Fibroblast of villous mesenchyme (primary cell): ENCODE data around the gene SLC12A8. TPM values are rescaled to one million over a fixed set of nuclear protein-coding genes. Genes with fewer than 3 reads are reported as not detected.

Experiments
- DNase-seq: peaks from one replicate; pipeline ENCODE4 v3.0.0-alpha.2; 2010; ENCODE audit warnings: low read depth
- H3K4me3 ChIP-seq: 2 replicates; pipeline ENCODE4 v1.5.1; 2011; ENCODE audit warnings: low read depth, mild to moderate bottlenecking, low read length
- total RNA-seq: library from RNA; depleted of rRNA; stranded (reverse); fragments of >200 nt; gene quantifications from 2 replicates; pipeline ENCODE4 v1.2.3, GENCODE V29; 2012
- TF ChIP-seq, protein P1 (sequence below): IDR thresholded peaks from 2 replicates; pipeline ENCODE4 v1.5.1; 2012; ENCODE audit warnings: low read depth, mild to moderate bottlenecking, low read length; ENCODE audit not compliant: insufficient read depth

The SLC12A8 gene
- total RNA-seq, 1 donor, result 37.6 TPM

DNA sequence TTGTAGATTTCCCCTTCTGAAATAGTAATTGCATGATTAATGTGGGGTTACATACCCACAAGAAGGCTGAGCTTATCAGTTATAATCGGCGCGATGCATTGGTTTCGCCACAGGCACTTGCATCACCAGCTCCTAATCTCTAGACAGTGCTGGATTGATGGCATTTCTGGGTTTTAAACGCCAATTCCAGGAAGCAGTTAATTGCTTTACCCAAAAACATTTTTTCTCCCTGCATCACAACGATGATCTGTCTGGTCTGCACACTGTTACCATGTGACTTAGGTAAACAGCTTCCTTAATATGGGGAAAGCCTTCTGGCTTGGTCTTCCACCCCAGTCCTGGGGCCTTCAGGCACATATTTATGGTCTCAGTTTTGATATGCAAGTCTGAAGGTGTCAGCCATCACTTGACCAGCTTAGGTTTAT is 86.7 kb downstream of the SLC12A8 start:
- peak; percentile 100 for DNase-seq
- no peak overlapping the region for H3K4me3 ChIP-seq
- TF ChIP-seq, protein P1, sequence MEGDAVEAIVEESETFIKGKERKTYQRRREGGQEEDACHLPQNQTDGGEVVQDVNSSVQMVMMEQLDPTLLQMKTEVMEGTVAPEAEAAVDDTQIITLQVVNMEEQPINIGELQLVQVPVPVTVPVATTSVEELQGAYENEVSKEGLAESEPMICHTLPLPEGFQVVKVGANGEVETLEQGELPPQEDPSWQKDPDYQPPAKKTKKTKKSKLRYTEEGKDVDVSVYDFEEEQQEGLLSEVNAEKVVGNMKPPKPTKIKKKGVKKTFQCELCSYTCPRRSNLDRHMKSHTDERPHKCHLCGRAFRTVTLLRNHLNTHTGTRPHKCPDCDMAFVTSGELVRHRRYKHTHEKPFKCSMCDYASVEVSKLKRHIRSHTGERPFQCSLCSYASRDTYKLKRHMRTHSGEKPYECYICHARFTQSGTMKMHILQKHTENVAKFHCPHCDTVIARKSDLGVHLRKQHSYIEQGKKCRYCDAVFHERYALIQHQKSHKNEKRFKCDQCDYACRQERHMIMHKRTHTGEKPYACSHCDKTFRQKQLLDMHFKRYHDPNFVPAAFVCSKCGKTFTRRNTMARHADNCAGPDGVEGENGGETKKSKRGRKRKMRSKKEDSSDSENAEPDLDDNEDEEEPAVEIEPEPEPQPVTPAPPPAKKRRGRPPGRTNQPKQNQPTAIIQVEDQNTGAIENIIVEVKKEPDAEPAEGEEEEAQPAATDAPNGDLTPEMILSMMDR, result no peak

DNA sequence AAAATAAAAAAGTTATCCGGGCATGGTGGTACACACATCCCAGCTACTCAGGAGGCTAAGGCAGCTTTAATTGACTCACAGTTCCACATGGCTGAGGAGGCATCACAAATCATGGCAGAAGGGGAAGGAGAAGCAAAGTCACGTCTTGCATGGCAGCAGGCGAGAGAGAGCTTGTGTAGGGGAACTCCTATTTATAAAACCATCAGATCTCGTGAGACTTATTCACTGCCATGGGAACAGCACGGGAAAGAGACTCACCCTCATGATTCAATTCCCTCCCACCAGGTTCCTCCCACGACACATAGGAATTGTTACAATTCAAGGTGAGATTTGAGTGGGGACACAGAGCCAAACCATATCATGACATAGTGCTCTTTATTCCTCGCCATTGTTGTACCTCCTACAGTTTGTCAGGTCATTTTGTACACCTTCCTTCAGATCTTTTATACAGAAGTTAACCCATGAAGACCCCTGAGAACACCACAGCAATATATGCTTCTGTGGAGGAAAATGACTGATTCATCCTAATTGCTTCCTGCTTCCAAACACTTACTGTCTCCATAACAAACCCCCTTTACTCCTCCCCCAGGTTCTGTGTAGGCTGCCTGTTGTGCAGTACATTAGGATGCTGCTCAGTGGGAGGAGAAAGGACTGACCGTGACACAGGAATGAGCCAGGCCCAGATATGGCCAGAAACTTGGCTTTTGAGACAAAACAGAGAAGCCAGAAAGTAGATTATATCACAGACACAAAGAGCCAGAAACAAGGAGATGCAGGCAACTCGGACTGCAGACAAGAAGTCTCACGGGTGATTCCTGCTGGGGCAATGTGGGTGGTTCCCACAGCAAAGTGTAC is 88.9 kb downstream of the SLC12A8 start:
- peak; percentile 86 for DNase-seq
- TF ChIP-seq, protein P1, result no peak
- no peak overlapping the region for H3K4me3 ChIP-seq

DNA sequence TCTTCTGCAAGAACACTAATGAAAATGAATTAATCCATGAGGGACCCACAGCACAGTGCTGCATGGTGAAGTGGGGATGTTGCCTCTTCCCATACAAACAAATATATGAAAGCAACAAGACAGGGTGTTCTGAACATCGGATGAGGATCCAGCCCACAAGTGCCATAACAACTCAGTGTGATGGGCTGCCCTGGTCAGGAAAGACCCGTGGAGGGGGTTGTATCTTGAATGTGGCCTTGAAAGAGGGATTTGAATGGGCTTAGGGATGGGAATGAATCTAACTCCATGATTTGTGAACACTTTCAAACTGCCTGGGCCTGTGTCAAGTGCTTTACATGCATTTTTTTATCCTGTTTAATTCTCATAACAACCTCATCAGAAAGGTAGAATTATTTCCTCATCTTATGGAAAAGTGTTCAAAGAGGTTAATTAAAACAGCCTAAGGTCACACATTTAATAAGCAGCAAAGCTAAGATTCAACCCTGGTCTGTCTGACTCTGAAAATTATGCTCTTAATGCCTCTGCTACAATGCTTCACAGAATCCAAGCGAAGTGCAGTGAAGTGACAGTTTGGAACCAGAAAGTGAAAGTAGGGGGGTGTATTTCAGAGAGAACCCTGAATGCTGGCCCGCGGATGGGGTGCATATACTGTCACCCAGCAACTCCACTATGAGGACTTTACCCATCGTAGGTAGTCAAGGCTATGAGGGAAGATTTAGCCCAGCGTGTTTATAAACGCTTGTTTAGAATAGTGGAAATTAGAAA is 91.1 kb downstream of the SLC12A8 start:
- TF ChIP-seq, protein P1, result no peak
- DNase-seq, result no peak
- H3K4me3 ChIP-seq, result no peak overlapping the region

DNA sequence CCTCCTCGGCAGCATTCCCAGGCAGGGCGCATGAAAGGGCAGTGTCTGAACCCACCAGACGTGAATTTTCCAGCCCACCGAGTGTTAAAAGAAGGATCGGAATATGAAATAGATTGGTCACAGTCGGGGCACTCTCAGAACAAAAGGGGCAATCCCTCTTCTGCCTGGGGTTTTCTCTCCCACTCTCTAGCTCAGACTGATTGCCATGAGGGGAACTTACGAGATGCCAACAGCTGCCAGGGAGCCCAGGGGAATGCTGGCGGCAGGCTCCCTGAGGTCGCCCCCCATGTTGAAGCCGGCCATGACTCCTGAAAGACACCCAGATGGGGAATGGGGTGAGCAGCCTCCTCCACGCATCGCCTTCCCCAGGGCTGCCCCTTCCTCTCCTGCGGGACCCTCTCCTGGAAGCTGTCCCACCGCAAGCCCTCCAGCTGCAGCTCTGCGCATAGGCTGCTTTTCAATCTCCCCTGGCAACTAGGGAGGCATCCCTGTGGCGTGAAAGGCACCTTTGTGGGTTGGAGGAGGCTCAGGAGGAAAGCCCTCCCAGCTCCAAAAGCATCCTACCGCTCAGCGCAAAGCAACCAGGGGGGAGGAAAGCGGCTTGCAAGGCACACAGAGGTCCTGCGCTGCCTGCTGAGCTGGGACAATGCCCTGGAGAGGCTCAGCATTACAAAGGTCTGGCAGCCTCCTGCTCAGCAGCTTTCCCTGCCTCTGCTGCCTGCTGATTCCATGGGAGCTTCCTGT is 92.0 kb downstream of the SLC12A8 start:
- TF ChIP-seq, protein P1, result no peak
- H3K4me3 ChIP-seq, result peak overlapping the region; percentile 18
- DNase-seq, result no peak

DNA sequence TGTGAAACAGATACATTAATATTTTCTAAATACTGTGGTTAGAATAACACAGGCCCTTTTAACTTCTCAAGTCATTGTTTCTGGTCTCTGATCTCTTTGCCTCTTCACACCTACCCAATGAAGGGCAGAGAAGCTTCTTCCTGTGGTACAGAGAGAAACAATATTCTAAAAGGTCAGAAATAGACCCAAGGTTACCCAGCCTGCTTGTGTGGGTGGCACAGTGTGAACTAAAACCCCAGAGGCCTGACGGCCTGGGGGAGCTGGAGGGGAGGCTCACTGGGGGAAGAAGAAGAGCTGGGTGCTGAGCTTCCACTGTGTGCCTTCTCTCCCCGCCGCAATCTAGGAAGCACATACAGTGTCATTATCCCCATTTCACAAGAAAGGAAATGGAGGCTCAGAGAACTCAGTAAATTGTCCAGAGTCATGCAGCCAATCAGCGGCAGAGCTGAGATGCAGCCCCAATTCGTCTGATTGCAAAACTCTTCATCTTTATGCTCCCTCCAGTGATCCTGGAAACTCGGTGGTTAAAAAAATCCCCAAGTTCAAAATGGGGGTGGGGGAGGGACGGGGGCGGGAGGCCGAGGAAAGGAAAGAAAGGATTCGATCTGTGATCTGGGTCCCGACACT is 92.7 kb downstream of the SLC12A8 start:
- TF ChIP-seq, protein P1, result no peak
- DNase-seq, result peak; percentile 79
- no peak overlapping the region for H3K4me3 ChIP-seq

DNA sequence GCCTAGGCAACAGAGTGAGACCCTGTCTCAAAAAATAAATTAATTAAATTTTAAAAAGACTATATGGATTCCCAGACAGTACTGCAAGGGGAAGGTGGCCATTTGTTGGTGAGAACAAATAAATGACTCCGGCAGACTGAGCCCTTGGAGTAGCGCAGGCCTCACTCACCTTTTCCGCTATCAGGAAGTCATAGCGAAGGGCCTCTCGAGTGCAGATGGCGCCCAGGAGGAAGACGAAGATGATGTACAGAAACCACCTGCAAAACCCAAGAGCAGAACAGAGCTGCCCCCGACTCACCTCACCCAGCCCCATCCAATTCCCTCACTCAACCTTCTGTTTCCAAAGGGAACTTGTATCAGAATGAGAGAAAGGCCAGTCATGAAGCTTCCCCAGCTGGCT is 93.9 kb downstream of the SLC12A8 start:
- no peak for DNase-seq
- TF ChIP-seq, protein P1, result no peak

More for the DNA sequence above, 93.9 kb downstream of the SLC12A8 start:
- no peak overlapping the region for H3K4me3 ChIP-seq
